B cell (primary cell): ENCODE results near the gene ZNF185. TPM values are rescaled to one million over a fixed set of nuclear protein-coding genes. Genes with fewer than 3 reads are reported as not detected.
"Not testable (repeated sequence)": the region's sequence is repeated elsewhere in the genome, so short reads cannot be mapped to it uniquely, and the experiment has no call there.

ENCODE experiments used
- ATAC-seq: fragments of 200-7000 bp; cut with Tn5 transposase; one replicate; pipeline ENCODE4 v1.10.0; 2021; ENCODE audit warnings: low read depth, mild to moderate bottlenecking, moderate number of reproducible peaks, moderate library complexity
- CTCF ChIA-PET: fragments of 350-600 bp; sonication (Branson Sonifier 250); formaldehyde crosslinking; loops from one replicate; lab custom pipeline; 2021; ENCODE audit warnings: antibody characterized with exemption, inconsistent platforms; lab: Charles Lee
- POLR2A ChIA-PET: fragments of 350-600 bp; sonication (Branson Sonifier 250); formaldehyde crosslinking; loops from one replicate; lab custom pipeline; 2021; ENCODE audit warnings: antibody characterized with exemption; lab: Charles Lee
- DNase-seq: peaks from one replicate; pipeline ENCODE4 v3.0.0; 2013
- H2AFZ ChIP-seq: 2 replicates; pipeline ENCODE4 v1.6.1; 2012; ENCODE audit warnings: mild to moderate bottlenecking, low read depth, low read length; ENCODE audit not compliant: insufficient read depth, poor library complexity, severe bottlenecking
- H3K27ac ChIP-seq, 2 donors: 1 replicate in 1 of 2; 2 replicates in 1 of 2; pipeline ENCODE4 v1.5.1; 2012 to 2013; ENCODE audit warnings: low read length in 2 of 2, mild to moderate bottlenecking in 2 of 2, moderate library complexity in 1 of 2
- H3K27me3 ChIP-seq, 4 experiments: fragments of 200-600 bp in 1 of 4; sonication (generic) in 1 of 4; replicated peaks in 1 of 4; 1 replicate in 2 of 4; 2 replicates in 2 of 4; pipeline versions ENCODE4 v1.6.1 to v1.7.0; 2013 to 2016; ENCODE audit warnings: low read length in 3 of 4, mild to moderate bottlenecking in 2 of 4, mixed read lengths in 1 of 4, moderate library complexity in 1 of 4; ENCODE audit not compliant: insufficient read depth in 4 of 4, control insufficient read depth in 3 of 4; ENCODE audit errors: control extremely low read depth in 1 of 4
- H3K36me3 ChIP-seq, 2 experiments: replicated peaks in 1 of 2; 1 replicate in 1 of 2; 2 replicates in 1 of 2; pipeline versions ENCODE4 v1.6.1 to v1.7.1; 2013; ENCODE audit warnings: low read length in 1 of 2; ENCODE audit not compliant: insufficient read depth in 2 of 2, control insufficient read depth in 1 of 2; ENCODE audit errors: control extremely low read depth in 1 of 2, extremely low read depth in 1 of 2
- H3K4me1 ChIP-seq, 2 donors: fragments of 200-600 bp in 1 of 2; sonication (generic) in 1 of 2; 1 replicate in 1 of 2; 2 replicates in 1 of 2; pipeline versions ENCODE4 v1.5.1 to v1.6.1; 2013 to 2017; ENCODE audit warnings: low read length in 2 of 2; ENCODE audit not compliant: control insufficient read depth in 2 of 2, insufficient read depth in 2 of 2
- H3K4me2 ChIP-seq: replicated peaks from 2 replicates; pipeline ENCODE3; 2012; ENCODE audit warnings: mild to moderate bottlenecking, low read depth, low read length; ENCODE audit not compliant: poor library complexity, severe bottlenecking
- H3K4me3 ChIP-seq, 5 experiments: fragments of 200-600 bp in 1 of 5; sonication (generic) in 1 of 5; 1 replicate in 3 of 5; 2 replicates in 2 of 5; pipeline versions ENCODE4 v1.5.1 to v1.7.0; 2011 to 2016; ENCODE audit warnings: low read length in 4 of 5, mild to moderate bottlenecking in 4 of 5, low read depth in 2 of 5, control low read depth in 1 of 5, moderate library complexity in 1 of 5; ENCODE audit not compliant: insufficient read depth in 1 of 5; ENCODE audit errors: control extremely low read depth in 1 of 5, extremely low read depth in 1 of 5
- H3K79me2 ChIP-seq: fragments of 200-600 bp; sonication (generic); one replicate; pipeline ENCODE4 v1.6.0; 2016; ENCODE audit warnings: low read length; ENCODE audit not compliant: control insufficient read depth, insufficient read depth
- H3K9ac ChIP-seq: fragments of 200-600 bp; sonication (generic); 2 replicates; pipeline ENCODE4 v1.6.1; 2017; ENCODE audit warnings: mild to moderate bottlenecking, low read length, moderate library complexity
- H3K9me3 ChIP-seq, 3 donors: one replicate each; pipeline versions ENCODE4 v1.6.1 to v1.7.1; 2013; ENCODE audit warnings: low read length in 2 of 3; ENCODE audit not compliant: control insufficient read depth in 2 of 3, insufficient read depth in 1 of 3; ENCODE audit errors: control extremely low read depth in 1 of 3
- H4K20me1 ChIP-seq: 2 replicates; pipeline ENCODE4 v1.6.0; 2012; ENCODE audit warnings: mild to moderate bottlenecking, low read length; ENCODE audit not compliant: insufficient read depth, control insufficient read depth, poor library complexity, severe bottlenecking
- H3K27ac Mint-ChIP-seq: one replicate; pipeline ENCODE4 v1.8.0; 2021; ENCODE audit warnings: mixed read lengths
- H3K27me3 Mint-ChIP-seq: one replicate; pipeline ENCODE4 v1.8.0; 2021; ENCODE audit warnings: mixed read lengths
- H3K4me1 Mint-ChIP-seq: one replicate; pipeline ENCODE4 v1.8.0; 2021; ENCODE audit warnings: mixed read lengths
- H3K4me3 Mint-ChIP-seq: one replicate; pipeline ENCODE4 v1.8.0; 2021; ENCODE audit warnings: mixed read lengths
- H3K9me3 Mint-ChIP-seq: one replicate; pipeline ENCODE4 v1.8.0; 2022; ENCODE audit warnings: mixed read lengths; ENCODE audit not compliant: insufficient read depth
- CTCF ChIP-seq: fragments of 200-600 bp; IDR thresholded peaks from one replicate; pipeline ENCODE4 v1.8.0; 2022; ENCODE audit warnings: antibody characterized with exemption, mild to moderate bottlenecking
- EZH2 ChIP-seq: IDR thresholded peaks from 2 replicates; pipeline ENCODE4 v1.6.1; 2012; ENCODE audit warnings: borderline replicate concordance, low read depth, mild to moderate bottlenecking, moderate library complexity, low read length; ENCODE audit not compliant: insufficient read depth, poor library complexity, severe bottlenecking
- WGBS: methylation state at CpG from one replicate; pipeline ENCODE4 v1.1.5; 2013; ENCODE audit warnings: missing lambda C conversion rate; ENCODE audit not compliant: insufficient coverage; 5-methylcytosine and 5-hydroxymethylcytosine counted together
- intact Hi-C: fragments of 100-400 bp; cut with micrococcal nuclease; formaldehyde crosslinking; loops from one replicate; pipeline ENCODE4 v1.10.0; 2022
- polyA plus RNA-seq: library from polyadenylated mRNA; depleted of rRNA; stranded (reverse); fragments of >200 nt; gene quantifications from 2 replicates; pipeline ENCODE4 v1.2.3, GENCODE V29; 2012
- total RNA-seq, 2 donors: library from RNA; stranded (reverse); fragments of 120-200 nt in 1 of 2; gene quantifications; 1 replicate in 1 of 2; 2 replicates in 1 of 2; pipeline versions ENCODE4 v1.2.3 to v1.2.4, GENCODE V29; 2013 to 2022

ZNF185 gene
- total and polyA plus RNA-seq, 2 donors (not counting 1 experiment from before 2014, with no cell fraction given): 0.89 to 2.3 TPM

- peaks cover 9% of the 10 kb centered on the region for H3K27me3 Mint-ChIP-seq
- no peaks in the 10 kb centered on the region for H3K4me1 ChIP-seq
- no peak overlapping the region for H3K9ac ChIP-seq
- ChIA-PET POLR2A (no interaction called here), CTCF (no interaction called here)
- no peak for DNase-seq
- intact Hi-C loops: no loop called here
- TF ChIP-seq EZH2: no peak
- no peak for TF ChIP-seq CTCF
- no peak overlapping the region for H3K4me3 ChIP-seq
- no peaks in the 10 kb centered on the region for H4K20me1 ChIP-seq
- H3K79me2 ChIP-seq: no peaks in the 10 kb centered on the region
- no peaks in the 10 kb centered on the region for H3K36me3 ChIP-seq
- H3K27me3 ChIP-seq: no peaks in the 10 kb centered on the region
- H3K9me3 Mint-ChIP-seq: no peaks in the 10 kb centered on the region
- H3K9me3 ChIP-seq: no peaks in the 10 kb centered on the region
- no peak for ATAC-seq
- H3K4me2 ChIP-seq: no peak overlapping the region
- 40% methylated on average over 1 of the region's 17 CpGs for WGBS
- H3K4me1 Mint-ChIP-seq: peaks cover 6% of the 10 kb centered on the region
- H3K27ac Mint-ChIP-seq: no peak overlapping the region
- H3K4me3 Mint-ChIP-seq: no peak overlapping the region
- no peak overlapping the region for H2AFZ ChIP-seq
- H3K27ac ChIP-seq: no peak overlapping the region
Observed at GRCh38 chrX:152907084-152907651, 9.3 kb downstream of the ZNF185 start.

- Mint-ChIP-seq H3K4me1 (peaks cover 6% of the 10 kb centered on the region), H3K9me3 (no peaks in the 10 kb centered on the region), H3K27ac (no peak overlapping the region), H3K27me3 (peaks cover 6% of the 10 kb centered on the region), H3K4me3 (no peak overlapping the region)
- H3K9ac ChIP-seq: no peak overlapping the region
- DNase-seq (no peak), ATAC-seq (no peak)
- no peaks in the 10 kb centered on the region for H3K27me3 ChIP-seq
- POLR2A ChIA-PET: no interaction called here
- no peaks in the 10 kb centered on the region for H4K20me1 ChIP-seq
- intact Hi-C loops: no loop called here
- CTCF ChIA-PET: no interaction called here
- 86% methylated on average over 14 of the region's 14 CpGs for WGBS
- H3K4me3 ChIP-seq: no peak overlapping the region
- no peak overlapping the region for H3K4me2 ChIP-seq
- H3K36me3 ChIP-seq: no peaks in the 10 kb centered on the region
- H3K4me1 ChIP-seq: no peaks in the 10 kb centered on the region
- no peaks in the 10 kb centered on the region for H3K9me3 ChIP-seq
- H3K79me2 ChIP-seq: no peaks in the 10 kb centered on the region
- H2AFZ ChIP-seq: no peak overlapping the region
- TF ChIP-seq EZH2: no peak
- no peak for TF ChIP-seq CTCF
- H3K27ac ChIP-seq: no peak overlapping the region
Observed at GRCh38 chrX:152908486-152908885, 10.6 kb downstream of the ZNF185 start.

- DNase-seq, intact Hi-C loops, CTCF ChIA-PET, H3K4me3 ChIP-seq, H4K20me1 ChIP-seq, POLR2A ChIA-PET, H3K9me3 ChIP-seq, H3K27me3 Mint-ChIP-seq, H3K4me3 Mint-ChIP-seq, H3K27ac ChIP-seq, H3K27me3 ChIP-seq, H3K79me2 ChIP-seq, H3K9me3 Mint-ChIP-seq, H2AFZ ChIP-seq, H3K4me2 ChIP-seq, H3K4me1 ChIP-seq, H3K4me1 Mint-ChIP-seq, H3K36me3 ChIP-seq, H3K9ac ChIP-seq: not testable (repeated sequence)
- peak; percentile 45 for ATAC-seq
- peak overlapping the region; percentile 13 for H3K27ac Mint-ChIP-seq
- no CpG with 5 or more reads among the region's 7 CpGs for whole genome bisulfite sequencing
Observed at GRCh38 chrX:152910018-152910417, 12.2 kb downstream of the ZNF185 start.
